HG02623 (cell line): ENCODE measurements around the gene RANBP17.

Experiments used
- ATAC-seq: cut with Tn5 transposase; IDR thresholded peaks from one replicate; pipeline ENCODE4 v1.9.1; 2021; ENCODE audit warnings: moderate library complexity; ENCODE audit not compliant: unreplicated experiment

RANBP17 gene

GRCh38 chr5:171313481-171314206 is 451.8 kb downstream of the RANBP17 start:
- no peak for ATAC-seq

DNA sequence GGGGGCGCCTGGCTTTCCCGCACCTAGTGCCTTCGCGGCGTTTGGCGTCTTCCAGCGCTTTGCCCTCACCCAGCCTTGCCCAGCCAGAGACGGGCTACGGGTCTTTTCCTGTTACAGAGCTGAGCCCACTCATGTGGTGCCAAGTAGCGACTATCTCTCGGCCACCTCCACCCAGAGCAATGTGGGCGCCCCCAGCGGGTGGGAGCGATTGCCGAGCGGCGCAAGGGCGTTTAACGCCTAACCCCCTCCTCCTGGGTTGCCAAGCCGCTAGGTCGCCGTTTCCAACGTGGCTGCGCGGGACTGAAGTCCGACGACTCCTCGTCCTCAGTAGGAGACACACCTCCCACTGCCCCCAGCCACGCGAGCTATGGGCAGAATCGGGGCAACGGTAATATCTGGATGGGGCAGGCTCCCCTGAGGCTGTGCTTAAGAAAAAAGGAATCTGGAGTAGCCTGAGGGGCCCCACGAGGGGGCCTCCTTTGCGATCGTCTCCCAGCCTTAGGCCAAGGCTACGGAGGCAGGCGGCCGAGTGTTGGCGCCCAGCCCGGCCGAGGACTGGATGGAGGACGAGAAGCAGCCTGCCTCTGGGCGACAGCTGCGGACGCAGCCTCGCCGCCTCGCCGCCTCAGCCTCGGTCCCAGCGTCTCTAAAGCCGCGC is 453.0 kb downstream of the RANBP17 start:
- no peak for ATAC-seq

DNA sequence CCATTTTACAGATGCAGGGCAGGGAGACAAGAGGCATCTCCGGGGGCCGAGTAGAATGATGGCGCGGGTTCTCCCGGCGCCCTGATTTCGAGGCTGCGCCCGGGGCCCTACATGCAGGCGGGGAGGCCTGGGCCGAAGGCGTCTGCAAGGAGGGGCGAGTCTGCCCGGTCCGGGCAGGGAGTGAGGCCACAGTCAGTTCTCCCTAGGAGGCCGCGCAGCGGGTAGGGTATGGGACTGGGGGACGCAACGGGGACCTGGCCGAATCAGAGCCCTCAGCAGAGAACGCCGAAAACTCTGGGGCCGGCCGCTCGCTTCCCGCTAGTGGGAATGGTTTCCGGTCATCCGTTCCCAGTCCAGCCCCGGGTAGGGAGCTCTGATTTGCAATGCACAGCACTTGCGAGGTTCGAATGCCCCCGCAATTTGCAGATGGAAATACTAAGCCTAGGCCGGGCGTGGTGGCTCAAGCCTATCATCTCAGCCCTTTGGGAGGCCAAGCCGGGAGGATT is 453.6 kb downstream of the RANBP17 start:
- ATAC-seq: no peak

- no peak for ATAC-seq
Measured at GRCh38 chr5:171315925-171316257, 454.1 kb downstream of the RANBP17 start.

DNA sequence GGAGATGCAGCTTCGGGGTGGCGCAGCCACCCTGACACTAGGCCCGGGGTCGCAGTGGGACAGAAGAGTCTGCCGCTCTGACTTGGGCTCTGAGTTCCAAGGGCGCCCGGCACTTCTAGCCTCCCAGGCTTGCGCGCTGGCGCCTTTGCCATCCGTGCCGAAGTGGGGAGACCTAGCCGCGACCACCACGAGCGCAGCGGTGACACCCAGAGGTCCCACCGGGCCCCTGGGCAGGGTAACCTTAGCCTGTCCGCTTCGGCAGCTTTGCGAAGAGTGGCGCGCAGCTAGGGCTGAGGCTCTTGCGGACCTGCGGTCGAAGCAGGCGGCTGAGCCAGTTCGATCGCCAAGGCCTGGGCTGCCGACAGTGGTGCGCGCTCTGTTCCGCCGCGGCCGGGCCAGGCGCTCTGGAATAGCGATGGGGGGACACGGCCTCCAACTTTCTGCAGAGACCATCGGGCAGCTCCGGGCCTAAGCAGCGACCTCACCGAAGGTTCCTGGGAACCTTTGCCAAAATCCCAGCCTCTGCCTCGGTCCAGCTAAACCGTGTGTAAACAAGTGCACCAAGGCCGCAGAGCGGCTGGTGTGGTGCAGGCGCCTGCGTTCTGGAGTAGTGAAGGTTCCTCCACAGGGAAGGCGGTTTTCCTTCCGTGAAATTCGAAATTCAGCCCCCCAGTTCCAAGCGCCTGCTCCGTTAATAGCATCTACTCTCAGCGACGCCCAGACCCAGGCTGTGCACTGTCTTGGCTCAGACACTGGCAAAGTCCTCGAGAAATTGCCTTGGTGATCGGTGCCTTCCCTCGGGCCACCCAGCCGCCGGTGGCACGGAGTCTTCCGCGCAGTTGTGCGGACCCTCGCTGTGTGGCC is 454.7 kb downstream of the RANBP17 start:
- no peak for ATAC-seq

DNA sequence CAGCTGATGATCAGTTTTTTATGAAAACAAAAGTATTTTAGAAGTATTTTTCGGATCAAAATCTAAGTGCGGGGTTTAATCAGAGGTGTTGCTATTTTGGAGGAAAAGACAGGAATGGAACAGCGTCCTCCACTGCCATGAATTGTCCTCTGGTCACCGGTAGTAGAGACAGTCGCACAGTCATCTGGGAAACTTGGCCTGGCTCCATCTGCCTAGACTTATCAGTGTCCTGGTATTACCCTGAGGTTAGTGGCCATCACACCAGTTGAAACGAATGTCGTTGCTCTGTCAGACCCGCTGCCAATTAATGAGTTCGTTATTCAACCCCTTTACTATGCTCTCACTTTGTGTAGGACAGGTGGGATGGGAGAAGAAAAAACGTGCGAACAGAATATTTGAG is 455.4 kb downstream of the RANBP17 start:
- no peak for ATAC-seq

DNA sequence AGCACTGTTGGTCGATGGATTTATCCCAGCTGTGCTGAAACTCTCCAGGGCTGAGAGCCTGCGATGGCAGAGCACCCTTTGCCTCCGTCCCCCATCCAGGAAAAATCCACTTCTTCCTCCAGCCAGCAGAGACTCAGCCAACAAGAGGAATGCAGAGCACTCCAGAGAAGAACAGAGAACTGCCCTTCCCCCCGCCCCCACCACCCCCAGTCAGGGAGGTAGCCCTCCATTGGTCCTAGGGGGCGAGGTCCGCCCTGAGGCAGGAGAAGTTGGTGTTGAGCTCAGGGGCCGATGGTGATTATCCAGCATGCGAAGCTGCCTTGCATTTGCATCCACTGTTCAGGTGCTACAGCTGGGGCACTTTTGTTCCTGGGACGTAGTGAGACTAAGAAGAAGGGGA is 456.2 kb downstream of the RANBP17 start:
- ATAC-seq: no peak

DNA sequence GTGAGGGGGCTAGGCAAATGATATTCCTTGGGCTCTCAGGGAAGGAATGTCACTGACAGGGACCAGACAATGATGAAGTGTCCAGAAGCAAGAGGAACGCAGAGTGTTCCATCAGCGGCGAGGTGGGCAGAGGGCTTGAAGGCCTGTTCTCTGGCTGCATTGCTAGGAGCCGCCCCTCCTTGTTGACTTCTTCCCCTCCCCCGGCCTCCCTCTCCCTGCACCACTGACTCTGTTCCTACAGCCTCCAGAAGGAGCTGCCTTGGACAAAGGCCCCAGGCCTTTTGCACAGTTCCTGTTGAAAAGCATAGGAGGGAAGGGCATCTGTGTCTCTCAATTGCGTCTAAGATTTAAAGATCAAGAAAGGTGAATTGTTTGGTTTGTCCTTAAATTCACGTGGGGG is 459.6 kb downstream of the RANBP17 start:
- ATAC-seq: no peak

DNA sequence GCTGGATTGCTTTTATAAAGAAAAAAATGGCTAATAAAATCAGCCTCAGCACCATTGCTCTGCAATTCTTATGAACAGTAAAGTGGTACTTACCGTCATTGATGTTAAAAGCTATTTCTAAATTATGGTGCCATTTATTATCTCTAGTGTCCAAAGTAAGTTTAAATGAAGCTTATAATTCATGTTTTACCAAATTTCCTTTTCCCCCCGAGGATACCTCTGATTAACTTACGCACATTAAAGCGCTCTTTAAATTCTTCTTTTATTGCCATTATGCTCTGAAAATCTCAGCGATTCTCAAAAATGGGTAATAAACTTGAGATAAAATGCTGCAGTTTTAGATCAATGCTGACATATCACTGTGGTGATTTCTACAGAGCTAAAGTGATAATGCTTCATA is 460.7 kb downstream of the RANBP17 start:
- no peak for ATAC-seq

GRCh38 chr5:171323007-171323406 is 461.2 kb downstream of the RANBP17 start:
- ATAC-seq: no peak

DNA sequence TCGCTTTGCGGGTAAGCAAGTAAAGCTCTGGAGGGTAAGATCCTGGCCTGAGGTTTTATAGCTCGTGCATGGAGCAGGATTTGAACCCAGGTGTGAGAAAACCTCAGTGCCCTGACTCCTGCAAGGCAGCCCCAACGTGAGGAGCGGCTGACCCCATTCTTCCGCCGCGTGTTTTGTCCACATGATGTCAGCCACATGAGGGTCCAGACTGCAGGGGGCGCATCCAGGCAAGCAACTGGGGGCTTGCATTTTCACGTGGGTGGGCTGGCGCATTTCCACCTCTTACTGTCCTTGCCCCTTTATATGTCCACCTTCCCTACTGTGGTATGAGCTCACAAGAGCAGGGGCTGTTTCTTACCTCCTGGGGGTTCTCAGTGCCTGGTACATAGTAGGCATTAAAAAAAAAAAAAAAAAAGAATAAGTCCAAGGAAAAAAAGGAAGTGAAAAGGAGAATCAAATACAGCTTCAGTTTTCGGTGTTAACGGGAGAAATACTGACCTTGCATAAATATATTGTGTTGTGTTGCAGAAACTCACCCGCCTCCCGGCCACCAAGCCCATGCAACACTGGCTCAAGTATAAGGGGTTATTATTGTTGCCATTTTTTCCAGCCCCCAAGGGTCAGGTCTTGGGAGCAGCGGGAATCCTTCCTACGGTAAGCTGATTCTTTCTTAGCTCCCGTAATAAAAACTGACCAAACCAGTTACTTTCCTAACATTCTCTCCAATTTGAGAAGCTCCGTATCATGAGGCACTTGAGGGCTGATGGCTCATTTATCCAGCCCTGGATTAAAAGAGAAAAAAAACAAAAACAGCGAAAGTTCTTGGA is 462.2 kb downstream of the RANBP17 start:
- ATAC-seq: no peak

GRCh38 chr5:171330021-171330420 is 468.2 kb downstream of the RANBP17 start:
- no peak for ATAC-seq

GRCh38 chr5:171335616-171336015 is 473.8 kb downstream of the RANBP17 start:
- ATAC-seq: no peak

DNA sequence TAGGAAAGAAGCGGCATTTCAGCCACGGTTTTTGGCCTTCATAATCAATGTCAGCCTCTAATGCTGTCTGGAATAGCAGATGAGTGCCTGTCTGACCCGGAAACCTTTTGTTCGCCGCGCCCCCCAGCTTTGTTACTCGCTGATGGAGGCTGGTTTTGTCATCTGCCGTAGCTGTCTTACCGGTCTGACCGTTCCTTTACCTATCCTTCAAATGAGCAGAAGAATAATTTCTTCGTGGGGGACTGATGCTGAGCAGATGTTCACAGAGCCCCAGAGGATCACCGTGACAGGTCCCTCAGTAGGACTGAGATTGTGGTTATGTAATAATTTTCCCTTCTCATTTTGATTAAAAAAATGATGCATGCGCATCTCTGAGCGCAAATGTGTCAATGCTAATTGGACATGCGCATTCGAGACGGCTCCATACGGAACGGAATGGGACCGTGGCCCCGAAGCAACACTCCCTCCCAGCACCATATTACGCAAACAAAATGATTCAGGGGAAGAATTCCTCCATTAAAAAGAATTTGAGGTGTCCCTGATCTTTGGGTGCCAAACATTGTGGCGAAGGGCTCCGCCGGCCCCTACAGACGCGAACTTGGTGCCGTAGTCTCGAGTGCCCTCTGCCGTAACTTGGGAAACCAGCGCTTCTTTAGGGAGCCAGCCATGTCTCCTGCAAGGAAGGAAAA is 474.8 kb downstream of the RANBP17 start:
- ATAC-seq: no peak

DNA sequence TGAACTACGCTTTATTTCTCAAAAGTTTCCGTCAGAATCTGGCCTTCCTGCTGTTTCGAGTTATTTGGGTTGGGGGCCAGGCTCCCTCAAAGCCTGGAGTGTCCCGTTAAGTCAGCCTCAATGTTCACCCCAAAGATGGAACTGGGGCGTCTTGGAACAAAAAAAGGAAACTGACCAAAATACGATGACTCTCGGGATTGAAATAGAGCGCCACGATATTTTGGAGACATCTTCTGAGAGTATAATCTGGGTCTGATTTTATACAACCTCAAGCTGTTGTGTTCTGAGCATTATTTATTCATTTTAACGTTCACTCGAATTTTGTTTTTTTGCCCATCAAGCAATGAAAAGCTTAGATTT is 475.4 kb downstream of the RANBP17 start:
- no peak for ATAC-seq

DNA sequence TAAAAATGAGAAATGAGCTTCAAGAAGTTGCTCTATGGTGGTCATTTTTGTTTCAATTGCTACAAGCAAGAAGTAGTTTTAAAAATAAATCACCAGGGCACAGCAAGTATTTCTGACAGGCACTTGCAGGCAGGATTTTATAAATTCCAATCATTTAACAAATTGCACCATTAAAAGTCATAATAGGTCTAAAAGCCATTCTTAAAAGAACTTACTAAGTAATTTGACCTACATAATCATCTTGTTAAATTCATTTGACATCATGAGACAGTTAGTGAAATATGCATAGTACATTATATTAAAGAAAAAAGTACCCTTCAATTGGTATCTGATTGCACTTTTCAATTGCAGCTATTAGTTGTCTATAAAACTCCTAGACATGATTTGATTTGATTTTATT is 478.2 kb downstream of the RANBP17 start:
- ATAC-seq: no peak

DNA sequence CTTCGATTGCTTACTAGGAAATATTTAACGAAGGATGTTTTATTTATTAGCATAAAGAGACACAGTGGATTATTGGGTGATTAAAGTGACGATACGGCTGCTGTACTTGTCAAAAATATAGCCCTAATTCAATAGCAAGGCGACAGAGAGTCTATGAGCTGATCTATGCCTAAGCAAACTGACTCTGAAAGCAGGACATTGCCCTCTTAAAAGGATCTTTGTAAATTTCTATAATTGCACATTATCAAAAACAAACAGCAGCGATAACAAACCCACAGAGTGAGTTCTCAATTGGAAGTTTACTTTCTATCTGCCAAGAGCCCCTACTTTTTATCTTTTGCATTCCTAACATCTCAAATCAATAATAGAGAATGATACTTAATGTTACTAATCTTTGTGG is 478.7 kb downstream of the RANBP17 start:
- no peak for ATAC-seq

- ATAC-seq: no peak
Measured at GRCh38 chr5:171342362-171343111, 480.7 kb downstream of the RANBP17 start.

- ATAC-seq: no peak
Measured at GRCh38 chr5:171344936-171345608, 483.3 kb downstream of the RANBP17 start.
